Heart left ventricle (tissue), 16 donors: Measurements from ENCODE around the gene BTRC. TPM values are rescaled to one million over a fixed set of nuclear protein-coding genes. Genes with fewer than 3 reads are reported as not detected.

Experiments
- ATAC-seq, 4 donors: fragments of 200-7000 bp; cut with Tn5 transposase; one replicate each; pipeline ENCODE4 v1.9.1; 2020 to 2022; ENCODE audit warnings: moderate library complexity in 4 of 4, mild to moderate bottlenecking in 3 of 4, moderate number of reproducible peaks in 1 of 4
- DNase-seq, 5 donors: peaks; one replicate each; pipeline ENCODE4 v3.0.0-alpha.2; 2020
- H3K27ac ChIP-seq, 12 donors: fragments of 200-600 bp; sonication (generic) in 4 of 12; one replicate each; pipeline versions ENCODE4 v1.5.0 to v1.8.0; 2016 to 2022; ENCODE audit warnings: mild to moderate bottlenecking in 2 of 12
- H3K27me3 ChIP-seq, 9 donors: fragments of 200-600 bp; sonication (generic) in 2 of 9; one replicate each; pipeline versions ENCODE4 v1.5.1 to v1.8.0; 2016 to 2022; ENCODE audit warnings: mild to moderate bottlenecking in 3 of 9
- H3K36me3 ChIP-seq, 9 donors: fragments of 200-600 bp; sonication (generic) in 2 of 9; one replicate each; pipeline versions ENCODE4 v1.5.0 to v1.8.0; 2018 to 2022; ENCODE audit warnings: mild to moderate bottlenecking in 2 of 9
- H3K4me1 ChIP-seq, 12 donors: fragments of 200-600 bp; sonication (generic) in 4 of 12; one replicate each; pipeline versions ENCODE4 v1.5.0 to v1.8.0; 2016 to 2022; ENCODE audit warnings: mild to moderate bottlenecking in 3 of 12
- H3K4me3 ChIP-seq, 12 donors: fragments of 200-600 bp; sonication (generic) in 4 of 12; one replicate each; pipeline versions ENCODE4 v1.5.0 to v1.8.0; 2017 to 2022; ENCODE audit warnings: mild to moderate bottlenecking in 9 of 12, moderate library complexity in 4 of 12
- H3K9me3 ChIP-seq, 12 donors: fragments of 200-600 bp; sonication (generic) in 4 of 12; one replicate each; pipeline versions ENCODE4 v1.5.0 to v1.8.0; 2016 to 2022; ENCODE audit warnings: mild to moderate bottlenecking in 1 of 12
- POLR2A ChIP-seq, 2 donors: fragments of 450-650 bp; IDR thresholded peaks; one replicate each; pipeline ENCODE4 v1.6.1; 2017; ENCODE audit warnings: antibody characterized with exemption in 2 of 2, mild to moderate bottlenecking in 2 of 2, moderate library complexity in 2 of 2
- WGBS, 4 donors: extraction: QIAGEN DNeasy Blood & Tissue Kit in 2 of 4; methylation state at CpG; one replicate each; pipeline versions ENCODE4 v1.1.5 to v1.1.7; 2013 to 2018; 5-methylcytosine and 5-hydroxymethylcytosine counted together
- intact Hi-C, 10 donors: fragments of 100-400 bp; cut with DNase I; formaldehyde crosslinking; loops; one replicate each; pipeline versions ENCODE4 v1.11.1 to v1.14.2; 2022
- polyA plus RNA-seq, 2 donors: library from polyadenylated mRNA; stranded (reverse); fragments of 200-250 nt; gene quantifications; one replicate each; pipeline ENCODE4 v1.2.3, GENCODE V29; 2013
- total RNA-seq, 9 donors: library from RNA; depleted of rRNA in 2 of 9; stranded (reverse); fragments of >200 nt in 2 of 9; fragmentation: NEBNext Ultra II Directional in 3 of 9; extraction: Animal tissue kit (Norgen Biotek cat#: 25700) in 3 of 9; gene quantifications; one replicate each; pipeline versions ENCODE4 v1.1.0 to v1.2.4, GENCODE V29; 2016 to 2023
- TF ChIP-seq, protein P1 (sequence below), 12 donors: fragments of 200-600 bp; sonication (generic) in 4 of 12; IDR thresholded peaks; one replicate each; pipeline versions ENCODE4 v1.5.0 to v1.8.0; 2018 to 2022; ENCODE audit warnings: antibody characterized with exemption in 12 of 12, mild to moderate bottlenecking in 5 of 12
- donor health status: ischemic (EF 13 %, LVEDD 7.1; RV severe dilation, severe dysfunction).
- donor health status: healthy with polysubstance abuse.
- donor health status: DM: no; HTN: yes; CAD: no.
- donor health status: DM: no; HTN: no; CAD: no.
- donor health status: ischemic (EF 25% LVEDD 6.9; RV normal size, moderate dysfunction).
- donor health status: ischemic (EF 25% LVEDD 5.7; RV mildly dilated, moderate dysfunction).
- donor health status: healthy.
- donor health status: DM: yes; HTN: yes; CAD: no.
- donor health status: ischemic (EF 35%, LVEDD 5.7; RV mildly dilated, moderate dysfunction).
- donor health status: nonischemic (EF 11% LVEDD 7.7; RV severe dilation, severe dysfunction).
- donor health status: DM: yes; HTN: yes; CAD: no.
- donor health status: PGD.
- donor health status: ischemic (EF 29% LVEDD 5.4; RV normal size, mild dysfunction).
- donor health status: nonischemic (EF 23%, LVEDD 6.1; RV moderate dilation, normal function).

BTRC gene
- total and polyA plus RNA-seq, 11 donors: 10.7 to 53.5 (median 32.1) TPM

GRCh38 chr10:101400585-101400984 is 46.6 kb downstream of the BTRC start:
- Histone ChIP-seq H3K4me1 (peaks cover 0 to 27% (median 9%) of the 10 kb centered on the region in 12 donors), H3K4me3 (no peak overlapping the region), H3K9me3 (no peaks in the 10 kb centered on the region), H3K27ac (no peak overlapping the region), H3K27me3 (no peaks in the 10 kb centered on the region), H3K36me3 (peaks cover 0 to 3% (median 0%) of the 10 kb centered on the region in 9 donors)
- no peak for ATAC-seq
- intact Hi-C loops: no loop called here
- WGBS, 4 donors: 84 to 88% (median 85%) methylated on average over 3 of the region's 3 CpGs
- no peak for TF ChIP-seq POLR2A (IDR thresholded peaks at IDR 0.05)
- TF ChIP-seq, protein P1, sequence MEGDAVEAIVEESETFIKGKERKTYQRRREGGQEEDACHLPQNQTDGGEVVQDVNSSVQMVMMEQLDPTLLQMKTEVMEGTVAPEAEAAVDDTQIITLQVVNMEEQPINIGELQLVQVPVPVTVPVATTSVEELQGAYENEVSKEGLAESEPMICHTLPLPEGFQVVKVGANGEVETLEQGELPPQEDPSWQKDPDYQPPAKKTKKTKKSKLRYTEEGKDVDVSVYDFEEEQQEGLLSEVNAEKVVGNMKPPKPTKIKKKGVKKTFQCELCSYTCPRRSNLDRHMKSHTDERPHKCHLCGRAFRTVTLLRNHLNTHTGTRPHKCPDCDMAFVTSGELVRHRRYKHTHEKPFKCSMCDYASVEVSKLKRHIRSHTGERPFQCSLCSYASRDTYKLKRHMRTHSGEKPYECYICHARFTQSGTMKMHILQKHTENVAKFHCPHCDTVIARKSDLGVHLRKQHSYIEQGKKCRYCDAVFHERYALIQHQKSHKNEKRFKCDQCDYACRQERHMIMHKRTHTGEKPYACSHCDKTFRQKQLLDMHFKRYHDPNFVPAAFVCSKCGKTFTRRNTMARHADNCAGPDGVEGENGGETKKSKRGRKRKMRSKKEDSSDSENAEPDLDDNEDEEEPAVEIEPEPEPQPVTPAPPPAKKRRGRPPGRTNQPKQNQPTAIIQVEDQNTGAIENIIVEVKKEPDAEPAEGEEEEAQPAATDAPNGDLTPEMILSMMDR (IDR thresholded peaks at IDR 0.05): no peak
- no peak for DNase-seq

DNA sequence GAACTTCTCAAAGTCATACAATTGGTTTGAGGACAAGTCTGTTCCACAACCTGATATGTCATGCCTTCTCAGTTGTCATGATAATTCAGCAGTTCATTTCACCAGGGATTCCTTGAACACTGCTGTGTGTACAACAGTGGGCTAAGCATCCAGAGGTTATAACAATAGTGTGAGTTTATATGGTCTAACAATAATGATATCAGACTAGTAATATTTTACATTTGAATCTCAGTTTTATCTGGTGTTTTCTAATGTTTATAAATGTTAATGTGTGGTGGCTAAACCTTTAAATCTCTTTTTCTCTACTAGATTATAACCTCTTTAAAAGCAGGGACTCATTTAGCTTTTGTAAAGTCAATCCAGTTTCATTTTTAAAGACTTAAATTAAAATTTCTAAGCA is 48.7 kb downstream of the BTRC start:
- Histone ChIP-seq H3K36me3 (peaks cover 0 to 5% (median 0%) of the 10 kb centered on the region in 9 donors), H3K27me3 (no peaks in the 10 kb centered on the region), H3K9me3 (no peaks in the 10 kb centered on the region), H3K4me3 (no peak overlapping the region), H3K27ac (no peak overlapping the region), H3K4me1 (peaks cover 0 to 22% (median 2%) of the 10 kb centered on the region in 12 donors)
- intact Hi-C loops: no loop called here
- no peak for TF ChIP-seq POLR2A (IDR thresholded peaks at IDR 0.05)
- TF ChIP-seq, protein P1 (IDR thresholded peaks at IDR 0.05): no peak
- ATAC-seq (no peak), DNase-seq (no peak)

- H3K4me3 ChIP-seq: no peak overlapping the region
- TF ChIP-seq POLR2A (IDR thresholded peaks at IDR 0.05): no peak
- TF ChIP-seq, protein P1 (IDR thresholded peaks at IDR 0.05): no peak
- WGBS, 4 donors: 54 to 70% (median 61%) methylated on average over 2 of the region's 2 CpGs
- H3K27me3 ChIP-seq: no peaks in the 10 kb centered on the region
- peaks cover 0 to 22% (median 1%) of the 10 kb centered on the region in 12 donors for H3K4me1 ChIP-seq
- H3K36me3 ChIP-seq: peaks cover 0 to 9% (median 0%) of the 10 kb centered on the region in 9 donors
- no peaks in the 10 kb centered on the region for H3K9me3 ChIP-seq
- intact Hi-C loops: no loop called here
- H3K27ac ChIP-seq: no peak overlapping the region
- ATAC-seq: no peak
- no peak for DNase-seq
These were observed 49.2 kb downstream of the BTRC start for GRCh38 chr10:101403161-101403560.

DNA sequence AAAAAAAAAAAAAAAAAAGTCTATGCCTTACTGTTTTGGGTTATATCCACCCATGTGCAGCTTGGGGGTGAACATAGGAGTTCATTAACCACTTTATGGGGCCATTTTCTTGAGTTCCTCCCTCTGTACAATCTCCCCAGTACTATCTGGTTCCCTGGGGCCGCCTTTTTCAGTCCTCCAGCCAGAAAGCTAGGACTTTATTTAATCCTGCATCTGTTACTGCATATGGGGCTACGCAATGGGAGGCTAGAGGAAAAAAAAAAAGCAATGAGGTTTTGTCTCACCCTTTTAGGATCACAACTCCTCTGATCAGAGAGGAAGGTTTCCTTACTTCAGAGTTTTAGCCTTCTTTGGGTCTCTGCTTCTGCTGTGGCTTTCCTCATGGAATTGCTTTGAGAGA is 51.0 kb downstream of the BTRC start:
- Histone ChIP-seq H3K4me3 (no peak overlapping the region), H3K36me3 (peaks cover 0 to 25% (median 0%) of the 10 kb centered on the region in 9 donors), H3K27ac (no peak overlapping the region), H3K4me1 (peaks cover 0 to 22% (median 1%) of the 10 kb centered on the region in 12 donors), H3K9me3 (no peaks in the 10 kb centered on the region), H3K27me3 (no peaks in the 10 kb centered on the region)
- intact Hi-C loops: no loop called here
- TF ChIP-seq, protein P1 (IDR thresholded peaks at IDR 0.05): no peak
- no peak for TF ChIP-seq POLR2A (IDR thresholded peaks at IDR 0.05)
- no peak for ATAC-seq
- no peak for DNase-seq
- WGBS, 4 donors: 94 to 97% (median 95%) methylated on average over 2 of the region's 2 CpGs
